Osteoblast (primary cell): Measurements from ENCODE around the gene CDT1. TPM values are rescaled to one million over a fixed set of nuclear protein-coding genes. Genes with fewer than 3 reads are reported as not detected.
A peak's percentile ranks its signal among the peaks of the same experiment; 100 is the strongest.

Source experiments
- DNase-seq: peaks from one replicate; pipeline ENCODE4 v3.0.0; 2011; ENCODE audit warnings: low spot score, mixed read lengths; ENCODE audit not compliant: insufficient read length; ENCODE audit errors: missing footprints
- H2AFZ ChIP-seq: 2 replicates; pipeline ENCODE4 v1.6.0; 2011; ENCODE audit warnings: mild to moderate bottlenecking, low read length
- H3K27ac ChIP-seq: 2 replicates; pipeline ENCODE4 v1.5.1; 2011; ENCODE audit warnings: mild to moderate bottlenecking, low read depth, low read length, moderate library complexity
- H3K27me3 ChIP-seq: 2 replicates; pipeline ENCODE4 v1.6.0; 2012; ENCODE audit warnings: mild to moderate bottlenecking, control low read depth, inconsistent platforms, low read length, moderate library complexity; ENCODE audit not compliant: insufficient read depth
- H3K36me3 ChIP-seq: 2 replicates; pipeline ENCODE4 v1.5.1; 2011; ENCODE audit warnings: mild to moderate bottlenecking, low read length, control low read depth, moderate library complexity; ENCODE audit not compliant: insufficient read depth
- H3K4me1 ChIP-seq: 2 replicates; pipeline ENCODE4 v1.5.1; 2011; ENCODE audit warnings: mild to moderate bottlenecking, low read length, control low read depth, moderate library complexity; ENCODE audit not compliant: insufficient read depth
- H3K4me2 ChIP-seq: 2 replicates; pipeline ENCODE4 v1.6.0; 2011; ENCODE audit warnings: mild to moderate bottlenecking, low read length; ENCODE audit not compliant: insufficient read depth
- H3K4me3 ChIP-seq: fragments of 200-600 bp; sonication (generic); 3 replicates; pipeline ENCODE4 v1.5.1; 2012; ENCODE audit warnings: mild to moderate bottlenecking, low read length, inconsistent platforms; ENCODE audit not compliant: insufficient read depth
- H3K79me2 ChIP-seq: 2 replicates; pipeline ENCODE4 v1.6.0; 2012; ENCODE audit warnings: mild to moderate bottlenecking, low read length, control low read depth, inconsistent platforms; ENCODE audit not compliant: insufficient read depth
- H3K9me3 ChIP-seq: 2 replicates; pipeline ENCODE4 v1.5.1; 2011; ENCODE audit warnings: low read depth, low read length, control low read depth
- H4K20me1 ChIP-seq: 2 replicates; pipeline ENCODE4 v1.6.0; 2012; ENCODE audit warnings: mild to moderate bottlenecking, low read length, control low read depth; ENCODE audit not compliant: insufficient read depth
- total RNA-seq: library from RNA; depleted of rRNA; stranded (reverse); fragments of >200 nt; gene quantifications from 2 replicates; pipeline ENCODE4 v1.2.3, GENCODE V29; 2012
- TF ChIP-seq, protein P1 (sequence below): IDR thresholded peaks from 2 replicates; pipeline ENCODE4 v1.5.1; 2011; ENCODE audit warnings: mild to moderate bottlenecking, low read depth, low read length, moderate library complexity; ENCODE audit errors: extremely low read depth

CDT1 gene
- total RNA-seq, 1 donor: 2.9 TPM

DNA sequence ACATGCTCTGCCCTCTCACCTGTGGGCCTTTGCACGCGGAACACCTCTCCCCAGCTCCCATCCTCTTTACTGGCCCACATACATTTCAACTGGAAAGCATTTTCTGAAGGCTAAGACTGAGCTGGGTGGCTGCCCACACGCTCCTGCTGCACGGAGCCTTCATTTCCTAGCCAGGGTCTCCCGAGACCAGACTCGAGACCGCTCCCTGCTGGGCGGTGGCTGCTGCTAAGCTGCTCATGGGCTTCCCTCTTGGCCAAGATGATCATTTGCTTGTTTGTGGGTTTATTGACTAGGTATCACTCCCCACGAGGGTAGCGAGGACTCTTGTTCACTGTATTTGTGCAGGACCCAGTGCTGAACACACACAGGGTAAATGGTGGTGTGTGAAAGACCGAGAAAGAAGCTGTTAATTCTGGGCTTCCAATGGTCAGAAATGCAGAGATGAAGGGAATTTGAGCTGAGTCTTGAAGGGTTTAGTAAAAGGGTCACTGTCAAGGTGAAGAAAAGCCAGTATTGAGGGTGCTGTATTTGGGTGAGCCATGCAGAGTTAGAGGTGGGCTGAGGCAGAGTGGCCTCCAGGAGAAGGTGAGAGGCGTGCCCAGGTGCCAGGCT is 54.2 kb downstream of the CDT1 start:
- Histone ChIP-seq H3K27ac (peak overlapping the region; percentile 68), H2AFZ (peak overlapping the region; percentile 97)
- peak; percentile 99 for DNase-seq

More for the DNA sequence above, 54.2 kb downstream of the CDT1 start:
- Histone ChIP-seq H3K79me2 (peaks cover 25% of the 10 kb centered on the region), H3K27me3 (no peaks in the 10 kb centered on the region), H3K4me3 (peak overlapping the region; percentile 95), H4K20me1 (peaks cover 13% of the 10 kb centered on the region), H3K4me1 (peaks cover 15% of the 10 kb centered on the region), H3K9me3 (no peaks in the 10 kb centered on the region), H3K36me3 (peaks cover 24% of the 10 kb centered on the region), H3K4me2 (peak overlapping the region; percentile 98)
- TF ChIP-seq, protein P1, sequence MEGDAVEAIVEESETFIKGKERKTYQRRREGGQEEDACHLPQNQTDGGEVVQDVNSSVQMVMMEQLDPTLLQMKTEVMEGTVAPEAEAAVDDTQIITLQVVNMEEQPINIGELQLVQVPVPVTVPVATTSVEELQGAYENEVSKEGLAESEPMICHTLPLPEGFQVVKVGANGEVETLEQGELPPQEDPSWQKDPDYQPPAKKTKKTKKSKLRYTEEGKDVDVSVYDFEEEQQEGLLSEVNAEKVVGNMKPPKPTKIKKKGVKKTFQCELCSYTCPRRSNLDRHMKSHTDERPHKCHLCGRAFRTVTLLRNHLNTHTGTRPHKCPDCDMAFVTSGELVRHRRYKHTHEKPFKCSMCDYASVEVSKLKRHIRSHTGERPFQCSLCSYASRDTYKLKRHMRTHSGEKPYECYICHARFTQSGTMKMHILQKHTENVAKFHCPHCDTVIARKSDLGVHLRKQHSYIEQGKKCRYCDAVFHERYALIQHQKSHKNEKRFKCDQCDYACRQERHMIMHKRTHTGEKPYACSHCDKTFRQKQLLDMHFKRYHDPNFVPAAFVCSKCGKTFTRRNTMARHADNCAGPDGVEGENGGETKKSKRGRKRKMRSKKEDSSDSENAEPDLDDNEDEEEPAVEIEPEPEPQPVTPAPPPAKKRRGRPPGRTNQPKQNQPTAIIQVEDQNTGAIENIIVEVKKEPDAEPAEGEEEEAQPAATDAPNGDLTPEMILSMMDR: peak; percentile 79

Other genes with a start within 250 kb of the CDT1 start
- 10.6 and 10.9 TPM in 2 replicates for gene ZC3H18, start 233.4 kb upstream of the CDT1 start, total RNA-seq
- gene IL17C, start 165.2 kb upstream of the CDT1 start, total RNA-seq: under 0.01 and 0.29 TPM in 2 replicates
- gene CYBA, start 152.7 kb upstream of the CDT1 start, total RNA-seq: 144 and 250 TPM in 2 replicates
- gene MVD, start 140.7 kb upstream of the CDT1 start, total RNA-seq: 67.3 and 73.1 TPM in 2 replicates
- gene SNAI3, start 117.3 kb upstream of the CDT1 start, total RNA-seq: not detected in 2 replicates
- gene RNF166, start 97.4 kb upstream of the CDT1 start, total RNA-seq: 14.5 and 18.0 TPM in 2 replicates
- 14.8 and 15.6 TPM in 2 replicates for gene CTU2, start 97.3 kb upstream of the CDT1 start, total RNA-seq
- gene PIEZO1, start 18.6 kb upstream of the CDT1 start, total RNA-seq: 187 and 207 TPM in 2 replicates
- gene APRT, start 8.1 kb downstream of the CDT1 start, total RNA-seq: 41.8 and 53.6 TPM in 2 replicates
- 43.6 and 48.1 TPM in 2 replicates for gene GALNS, start 53.2 kb downstream of the CDT1 start, total RNA-seq
- 43.1 and 47.7 TPM in 2 replicates for gene TRAPPC2L, start 53.3 kb downstream of the CDT1 start, total RNA-seq
- not detected in 2 replicates for gene PABPN1L, start 62.9 kb downstream of the CDT1 start, total RNA-seq
- not detected in 2 replicates for gene CBFA2T3, start 173.4 kb downstream of the CDT1 start, total RNA-seq